PFSK-1 (cell line): Measurements from ENCODE around the gene AGL.

Source experiments
- FOXP2 ChIP-seq: optimal IDR thresholded peaks from 2 replicates; pipeline ENCODE3; 2011; ENCODE audit warnings: borderline replicate concordance, control low read depth, inconsistent platforms; ENCODE audit not compliant: insufficient read depth; ENCODE audit errors: extremely low read length, extremely low read depth
- POLR2AphosphoS5 ChIP-seq: IDR thresholded peaks from 2 replicates; pipeline ENCODE4 v1.6.1; 2012; ENCODE audit warnings: low read depth, mild to moderate bottlenecking, control low read depth, low read length, moderate library complexity
- REST ChIP-seq, 2 experiments: IDR thresholded peaks; 2 replicates each; pipeline versions ENCODE4 v1.6.1 to v1.8.0; 2011 to 2012; ENCODE audit warnings: low read depth in 2 of 2, low read length in 2 of 2, control low read depth in 1 of 2, inconsistent platforms in 1 of 2, mild to moderate bottlenecking in 1 of 2, moderate library complexity in 1 of 2; ENCODE audit not compliant: insufficient read depth in 1 of 2
- SIN3A ChIP-seq: IDR thresholded peaks from 2 replicates; pipeline ENCODE4 v1.6.1; 2012; ENCODE audit warnings: mild to moderate bottlenecking, low read length, moderate library complexity, borderline replicate concordance; ENCODE audit not compliant: insufficient read depth
- TAF1 ChIP-seq: IDR thresholded peaks from 2 replicates; pipeline ENCODE4 v1.6.1; 2012; ENCODE audit warnings: low read length, control low read depth, borderline replicate concordance; ENCODE audit not compliant: insufficient read depth

Gene AGL

GRCh38 chr1:99919220-99919619, 69.1 kb downstream of the AGL start:
- TF ChIP-seq POLR2AphosphoS5 (no peak), SIN3A (no peak), REST (IDR thresholded peaks at IDR 0.05; ENCODE audit: insufficient read depth in 1 of 2, low read depth in 2 of 2, low read length in 2 of 2) (no peak), TAF1 (no peak), FOXP2 (no peak)

GRCh38 chr1:99934801-99935200, 84.6 kb downstream of the AGL start:
- TF ChIP-seq REST (IDR thresholded peaks at IDR 0.05; ENCODE audit: insufficient read depth in 1 of 2, low read depth in 2 of 2, low read length in 2 of 2) = no peak
- no peak for TF ChIP-seq FOXP2
- TF ChIP-seq POLR2AphosphoS5 = no peak
- TF ChIP-seq SIN3A = no peak
- no peak for TF ChIP-seq TAF1

- no peak for TF ChIP-seq SIN3A
- TF ChIP-seq REST (IDR thresholded peaks at IDR 0.05; ENCODE audit: insufficient read depth in 1 of 2, low read depth in 2 of 2, low read length in 2 of 2) = no peak
- TF ChIP-seq POLR2AphosphoS5 = no peak
- TF ChIP-seq FOXP2 = no peak
- TF ChIP-seq TAF1 = no peak
These were observed 85.4 kb downstream of the AGL start for GRCh38 chr1:99935534-99935933.

GRCh38 chr1:99936071-99936470, 85.9 kb downstream of the AGL start:
- TF ChIP-seq SIN3A = no peak
- no peak for TF ChIP-seq POLR2AphosphoS5
- TF ChIP-seq REST (IDR thresholded peaks at IDR 0.05; ENCODE audit: insufficient read depth in 1 of 2, low read depth in 2 of 2, low read length in 2 of 2) = no peak
- TF ChIP-seq FOXP2 = no peak
- TF ChIP-seq TAF1 = no peak

- TF ChIP-seq REST (IDR thresholded peaks at IDR 0.05; ENCODE audit: insufficient read depth in 1 of 2, low read depth in 2 of 2, low read length in 2 of 2) (no peak), SIN3A (no peak), POLR2AphosphoS5 (no peak)
These were observed 92.6 kb downstream of the AGL start for GRCh38 chr1:99942723-99943122.
